Keratinocyte (primary cell): ENCODE data around the gene LRRC47. TPM values are rescaled to one million over a fixed set of nuclear protein-coding genes. Genes with fewer than 3 reads are reported as not detected.
A peak's percentile ranks its signal among the peaks of the same experiment; 100 is the strongest.

Experiments
- DNase-seq: peaks from one replicate; pipeline ENCODE4 v3.0.0-alpha.2; 2011; ENCODE audit warnings: low read depth, missing footprints, low spot score
- FAIRE-seq: peaks from 2 replicates; lab custom pipeline; 2011; peaks lifted over from hg19 to GRCh38; lab: Jason Lieb, UNC
- H2AFZ ChIP-seq: 2 replicates; pipeline ENCODE4 v1.6.0; 2012; ENCODE audit warnings: low read length, control low read depth, inconsistent platforms; ENCODE audit not compliant: control insufficient read depth
- H3K27ac ChIP-seq: 2 replicates; pipeline ENCODE4 v1.5.1; 2011; ENCODE audit warnings: low read length; ENCODE audit not compliant: control insufficient read depth, insufficient read depth
- H3K27me3 ChIP-seq: 3 replicates; pipeline ENCODE4 v1.6.0; 2011; ENCODE audit warnings: low read length; ENCODE audit not compliant: control insufficient read depth, insufficient read depth; ENCODE audit errors: extremely low read depth
- H3K36me3 ChIP-seq, 2 experiments: 2 replicates in 1 of 2; 3 replicates in 1 of 2; pipeline ENCODE4 v1.5.1; 2011; ENCODE audit warnings: low read length in 2 of 2, mild to moderate bottlenecking in 1 of 2; ENCODE audit not compliant: control insufficient read depth in 2 of 2, insufficient read depth in 2 of 2; ENCODE audit errors: extremely low read depth in 1 of 2
- H3K4me1 ChIP-seq: 3 replicates; pipeline ENCODE4 v1.5.1; 2011; ENCODE audit warnings: low read length; ENCODE audit not compliant: control insufficient read depth, insufficient read depth; ENCODE audit errors: extremely low read depth
- H3K4me2 ChIP-seq: 3 replicates; pipeline ENCODE4 v1.6.0; 2011; ENCODE audit warnings: low read depth, low read length; ENCODE audit not compliant: control insufficient read depth, insufficient read depth; ENCODE audit errors: extremely low read depth
- H3K4me3 ChIP-seq, 3 experiments: fragments of 200-600 bp in 1 of 3; sonication (generic) in 1 of 3; 2 replicates in 2 of 3; 3 replicates in 1 of 3; pipeline ENCODE4 v1.5.1; 2011 to 2016; ENCODE audit warnings: low read length in 3 of 3, mild to moderate bottlenecking in 3 of 3, control low read depth in 2 of 3, inconsistent platforms in 1 of 3, low read depth in 1 of 3, mixed read lengths in 1 of 3, mixed run types in 1 of 3, moderate library complexity in 1 of 3; ENCODE audit not compliant: control insufficient read depth in 2 of 3, insufficient read depth in 2 of 3; ENCODE audit errors: extremely low read depth in 1 of 3
- H3K79me2 ChIP-seq: 2 replicates; pipeline ENCODE4 v1.6.0; 2012; ENCODE audit warnings: low read length; ENCODE audit not compliant: control insufficient read depth, insufficient read depth
- H3K9ac ChIP-seq: 3 replicates; pipeline ENCODE4 v1.6.0; 2011; ENCODE audit warnings: low read length; ENCODE audit not compliant: control insufficient read depth, insufficient read depth; ENCODE audit errors: extremely low read depth
- H3K9me1 ChIP-seq: 3 replicates; pipeline ENCODE4 v1.6.0; 2011; ENCODE audit warnings: low read length; ENCODE audit not compliant: control insufficient read depth, insufficient read depth; ENCODE audit errors: extremely low read depth
- H3K9me3 ChIP-seq: 2 replicates; pipeline ENCODE4 v1.5.1; 2012; ENCODE audit warnings: low read depth, low read length; ENCODE audit not compliant: control insufficient read depth
- H4K20me1 ChIP-seq: 3 replicates; pipeline ENCODE4 v1.6.0; 2011; ENCODE audit warnings: low read length; ENCODE audit not compliant: control insufficient read depth, insufficient read depth; ENCODE audit errors: extremely low read depth
- EZH2 ChIP-seq: IDR thresholded peaks from one replicate; pipeline ENCODE4 v1.6.1; 2012; ENCODE audit warnings: inconsistent platforms, mild to moderate bottlenecking, low read length, moderate library complexity
- dilution Hi-C: fragments of 300-500 bp; cut with MboI; formaldehyde crosslinking; loops from one replicate; pipeline ENCODE4 v1.7.0; 2020; ENCODE audit warnings: low sequenced_read_pairs; ENCODE audit not compliant: extremely low pct_ligation_motif_present
- polyA plus RNA-seq, 5 experiments: library from polyadenylated mRNA; depleted of rRNA in 3 of 5; stranded (reverse) in 3 of 5; stranded (forward) in 1 of 5; unstranded in 1 of 5; fragments of >200 nt; gene quantifications; 1 replicate in 1 of 5; 2 replicates in 3 of 5; 3 replicates in 1 of 5; pipeline versions ENCODE4 v1.2.1 to v1.2.3, GENCODE V29; 2011 to 2012; ENCODE audit warnings: missing spikeins in 2 of 5, low read depth in 1 of 5, low replicate concordance in 1 of 5
- TF ChIP-seq, protein P1 (sequence below), 3 experiments: IDR thresholded peaks in 1 of 3; conservative IDR thresholded peaks in 1 of 3; optimal IDR thresholded peaks in 1 of 3; 2 replicates in 2 of 3; 3 replicates in 1 of 3; pipeline versions ENCODE3 to v1.5.1; 2011; ENCODE audit warnings: low read length in 3 of 3, mild to moderate bottlenecking in 3 of 3, moderate library complexity in 2 of 3, control low read depth in 1 of 3, inconsistent platforms in 1 of 3; ENCODE audit not compliant: insufficient read depth in 2 of 3; ENCODE audit errors: extremely low read depth in 1 of 3

LRRC47 gene
- polyA plus RNA-seq, 1 donor (not counting 4 experiments of a cell fraction or from before 2014, with no cell fraction given), result 40.1 TPM

GRCh38 chr1:3786468-3787348, 9.6 kb downstream of the LRRC47 start:
- no peak overlapping the region for H3K4me3 ChIP-seq
- DNase-seq (no peak), FAIRE-seq (no peak)
- H3K4me2 ChIP-seq, result no peak overlapping the region
- H3K9me3 ChIP-seq, result no peaks in the 10 kb centered on the region
- peaks cover 6% of the 10 kb centered on the region for H3K4me1 ChIP-seq
- H4K20me1 ChIP-seq, result peaks cover 6% of the 10 kb centered on the region
- TF ChIP-seq, protein P1, sequence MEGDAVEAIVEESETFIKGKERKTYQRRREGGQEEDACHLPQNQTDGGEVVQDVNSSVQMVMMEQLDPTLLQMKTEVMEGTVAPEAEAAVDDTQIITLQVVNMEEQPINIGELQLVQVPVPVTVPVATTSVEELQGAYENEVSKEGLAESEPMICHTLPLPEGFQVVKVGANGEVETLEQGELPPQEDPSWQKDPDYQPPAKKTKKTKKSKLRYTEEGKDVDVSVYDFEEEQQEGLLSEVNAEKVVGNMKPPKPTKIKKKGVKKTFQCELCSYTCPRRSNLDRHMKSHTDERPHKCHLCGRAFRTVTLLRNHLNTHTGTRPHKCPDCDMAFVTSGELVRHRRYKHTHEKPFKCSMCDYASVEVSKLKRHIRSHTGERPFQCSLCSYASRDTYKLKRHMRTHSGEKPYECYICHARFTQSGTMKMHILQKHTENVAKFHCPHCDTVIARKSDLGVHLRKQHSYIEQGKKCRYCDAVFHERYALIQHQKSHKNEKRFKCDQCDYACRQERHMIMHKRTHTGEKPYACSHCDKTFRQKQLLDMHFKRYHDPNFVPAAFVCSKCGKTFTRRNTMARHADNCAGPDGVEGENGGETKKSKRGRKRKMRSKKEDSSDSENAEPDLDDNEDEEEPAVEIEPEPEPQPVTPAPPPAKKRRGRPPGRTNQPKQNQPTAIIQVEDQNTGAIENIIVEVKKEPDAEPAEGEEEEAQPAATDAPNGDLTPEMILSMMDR (optimal IDR thresholded peaks at IDR 0.05 in 1 of 3, IDR thresholded peaks at IDR 0.05 in 1 of 3, conservative IDR thresholded peaks at IDR 0.05 in 1 of 3; ENCODE audit: extremely low read depth in 1 of 3, insufficient read depth in 2 of 3, low read length in 3 of 3), result no peak
- TF ChIP-seq EZH2, result no peak
- H3K36me3 ChIP-seq, result peaks cover 32 to 39% of the 10 kb centered on the region in 2 experiments
- H3K27me3 ChIP-seq, result no peaks in the 10 kb centered on the region
- dilution Hi-C loops, result no loop called here
- H2AFZ ChIP-seq, result no peak overlapping the region
- H3K9me1 ChIP-seq, result no peaks in the 10 kb centered on the region
- peaks cover 48% of the 10 kb centered on the region for H3K79me2 ChIP-seq
- H3K9ac ChIP-seq, result no peak overlapping the region
- H3K27ac ChIP-seq, result no peak overlapping the region

GRCh38 chr1:3785456-3786157, 10.7 kb downstream of the LRRC47 start:
- H3K4me3 ChIP-seq, result no peak overlapping the region
- no peak overlapping the region for H3K4me2 ChIP-seq
- H3K9me3 ChIP-seq, result no peaks in the 10 kb centered on the region
- H3K9me1 ChIP-seq, result no peaks in the 10 kb centered on the region
- H3K9ac ChIP-seq, result no peak overlapping the region
- H3K27ac ChIP-seq, result no peak overlapping the region
- no peaks in the 10 kb centered on the region for H3K27me3 ChIP-seq
- dilution Hi-C loops, result no loop called here
- peaks cover 6% of the 10 kb centered on the region for H3K4me1 ChIP-seq
- H2AFZ ChIP-seq, result no peak overlapping the region
- FAIRE-seq (no peak), DNase-seq (no peak)
- H3K79me2 ChIP-seq, result peaks cover 38% of the 10 kb centered on the region
- peaks cover 37 to 39% of the 10 kb centered on the region in 2 experiments for H3K36me3 ChIP-seq
- H4K20me1 ChIP-seq, result peaks cover 6% of the 10 kb centered on the region
- TF ChIP-seq, protein P1 (optimal IDR thresholded peaks at IDR 0.05 in 1 of 3, IDR thresholded peaks at IDR 0.05 in 1 of 3, conservative IDR thresholded peaks at IDR 0.05 in 1 of 3; ENCODE audit: extremely low read depth in 1 of 3, insufficient read depth in 2 of 3, low read length in 3 of 3), result peak; percentile 8 to 61 (median 44)
- no peak for TF ChIP-seq EZH2
